Fibroblast of lung (primary cell): ENCODE measurements around the gene ESRRA. TPM values are rescaled to one million over a fixed set of nuclear protein-coding genes. Genes with fewer than 3 reads are reported as not detected.

ENCODE experiments used
- DNase-seq, 2 donors: peaks; one replicate each; pipeline versions ENCODE4 v3.0.0 to v3.0.0-alpha.2; 2010; ENCODE audit warnings: low read depth in 2 of 2
- H2AFZ ChIP-seq: 2 replicates; pipeline ENCODE4 v1.5.1; 2012; ENCODE audit warnings: low read length, control low read depth, inconsistent platforms
- H3K27ac ChIP-seq: 2 replicates; pipeline ENCODE4 v1.5.1; 2011; ENCODE audit warnings: low read length, control low read depth; ENCODE audit not compliant: insufficient read depth
- H3K27me3 ChIP-seq: 2 replicates; pipeline ENCODE4 v1.5.1; 2011; ENCODE audit warnings: mild to moderate bottlenecking, low read length; ENCODE audit not compliant: control insufficient read depth, insufficient read depth
- H3K36me3 ChIP-seq: 2 replicates; pipeline ENCODE4 v1.5.1; 2011; ENCODE audit warnings: low read length; ENCODE audit not compliant: control insufficient read depth, insufficient read depth
- H3K4me1 ChIP-seq: 2 replicates; pipeline ENCODE4 v1.5.1; 2011; ENCODE audit warnings: low read length; ENCODE audit not compliant: control insufficient read depth, insufficient read depth; ENCODE audit errors: extremely low read depth
- H3K4me2 ChIP-seq: 2 replicates; pipeline ENCODE4 v1.5.1; 2011; ENCODE audit warnings: low read length, control low read depth; ENCODE audit not compliant: insufficient read depth; ENCODE audit errors: extremely low read depth
- H3K4me3 ChIP-seq, 4 experiments: fragments of 200-600 bp in 1 of 4; sonication (generic) in 1 of 4; replicated peaks in 1 of 4; 2 replicates each; pipeline ENCODE4 v1.5.1; 2011 to 2016; ENCODE audit warnings: low read length in 4 of 4, low read depth in 3 of 4, mild to moderate bottlenecking in 3 of 4, control low read depth in 2 of 4, inconsistent platforms in 1 of 4, mixed read lengths in 1 of 4; ENCODE audit not compliant: insufficient read depth in 1 of 4; ENCODE audit errors: control extremely low read depth in 1 of 4
- H3K79me2 ChIP-seq: 2 replicates; pipeline ENCODE4 v1.5.1; 2012; ENCODE audit warnings: mild to moderate bottlenecking, low read length, inconsistent platforms; ENCODE audit not compliant: control insufficient read depth, insufficient read depth
- H3K9ac ChIP-seq: 2 replicates; pipeline ENCODE4 v1.5.1; 2011; ENCODE audit warnings: mild to moderate bottlenecking, low read length, control low read depth; ENCODE audit not compliant: insufficient read depth
- H3K9me3 ChIP-seq: 2 replicates; pipeline ENCODE4 v1.5.1; 2012; ENCODE audit warnings: low read depth, low read length; ENCODE audit not compliant: control insufficient read depth, insufficient read depth
- H4K20me1 ChIP-seq: 2 replicates; pipeline ENCODE4 v1.5.1; 2011; ENCODE audit warnings: low read length; ENCODE audit not compliant: control insufficient read depth, insufficient read depth; ENCODE audit errors: extremely low read depth
- EZH2 ChIP-seq: IDR thresholded peaks from 2 replicates; pipeline ENCODE4 v1.5.1; 2012; ENCODE audit warnings: low read length, control low read depth, mild to moderate bottlenecking; ENCODE audit errors: missing control alignments
- polyA plus RNA-seq, 2 donors: library from polyadenylated mRNA; depleted of rRNA in 1 of 2; stranded (reverse) in 1 of 2; unstranded in 1 of 2; fragments of >200 nt; gene quantifications; 2 replicates each; pipeline ENCODE4 v1.2.1, GENCODE V29; 2011 to 2012; ENCODE audit warnings: missing spikeins in 1 of 2
- total RNA-seq: library from RNA; depleted of rRNA; stranded (reverse); fragments of >200 nt; gene quantifications from 2 replicates; pipeline ENCODE4 v1.2.1, GENCODE V29; 2014
- TF ChIP-seq, protein P1 (sequence below), 2 donors: IDR thresholded peaks in 1 of 2; conservative IDR thresholded peaks in 1 of 2; 1 replicate in 1 of 2; 2 replicates in 1 of 2; pipeline ENCODE4 v1.5.1; 2011 to 2012; ENCODE audit warnings: low read length in 2 of 2, control low read depth in 1 of 2, inconsistent platforms in 1 of 2, low read depth in 1 of 2, mild to moderate bottlenecking in 1 of 2

ESRRA gene
- total and polyA plus RNA-seq, 2 donors (not counting 1 experiment from before 2014, with no cell fraction given), result 6.7 to 32.5 TPM

DNA sequence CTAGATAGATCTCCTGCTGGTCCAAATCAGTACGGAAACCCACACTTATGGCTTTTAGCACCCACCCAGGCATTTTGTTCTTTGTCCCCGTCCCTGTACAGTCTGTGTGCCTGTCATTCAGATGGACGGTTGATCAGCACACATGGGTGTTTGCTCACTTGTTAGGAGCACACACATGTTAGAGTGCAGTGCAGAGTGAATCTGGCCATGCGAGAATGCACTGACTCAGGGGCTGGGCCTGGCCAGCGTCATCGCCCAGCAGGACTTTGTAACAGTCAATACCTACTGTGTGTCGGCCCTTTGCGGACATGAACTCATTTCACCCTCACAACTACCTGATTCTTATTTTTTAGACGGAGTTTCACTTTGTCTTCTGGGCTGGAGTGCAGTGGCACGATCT lies 57.0 kb downstream of the ESRRA start:
- H3K79me2 ChIP-seq, result peaks cover 13% of the 10 kb centered on the region
- no peak overlapping the region for H2AFZ ChIP-seq
- no peak for TF ChIP-seq EZH2
- TF ChIP-seq, protein P1, sequence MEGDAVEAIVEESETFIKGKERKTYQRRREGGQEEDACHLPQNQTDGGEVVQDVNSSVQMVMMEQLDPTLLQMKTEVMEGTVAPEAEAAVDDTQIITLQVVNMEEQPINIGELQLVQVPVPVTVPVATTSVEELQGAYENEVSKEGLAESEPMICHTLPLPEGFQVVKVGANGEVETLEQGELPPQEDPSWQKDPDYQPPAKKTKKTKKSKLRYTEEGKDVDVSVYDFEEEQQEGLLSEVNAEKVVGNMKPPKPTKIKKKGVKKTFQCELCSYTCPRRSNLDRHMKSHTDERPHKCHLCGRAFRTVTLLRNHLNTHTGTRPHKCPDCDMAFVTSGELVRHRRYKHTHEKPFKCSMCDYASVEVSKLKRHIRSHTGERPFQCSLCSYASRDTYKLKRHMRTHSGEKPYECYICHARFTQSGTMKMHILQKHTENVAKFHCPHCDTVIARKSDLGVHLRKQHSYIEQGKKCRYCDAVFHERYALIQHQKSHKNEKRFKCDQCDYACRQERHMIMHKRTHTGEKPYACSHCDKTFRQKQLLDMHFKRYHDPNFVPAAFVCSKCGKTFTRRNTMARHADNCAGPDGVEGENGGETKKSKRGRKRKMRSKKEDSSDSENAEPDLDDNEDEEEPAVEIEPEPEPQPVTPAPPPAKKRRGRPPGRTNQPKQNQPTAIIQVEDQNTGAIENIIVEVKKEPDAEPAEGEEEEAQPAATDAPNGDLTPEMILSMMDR (conservative IDR thresholded peaks at IDR 0.05 in 1 of 2, IDR thresholded peaks at IDR 0.05 in 1 of 2; ENCODE audit: low read depth in 1 of 2, low read length in 2 of 2), result no peak
- peaks cover 16% of the 10 kb centered on the region for H3K4me1 ChIP-seq
- H3K27me3 ChIP-seq, result no peaks in the 10 kb centered on the region
- no peak overlapping the region for H3K4me3 ChIP-seq
- H3K9ac ChIP-seq, result no peak overlapping the region
- peaks cover 18% of the 10 kb centered on the region for H3K36me3 ChIP-seq
- no peaks in the 10 kb centered on the region for H4K20me1 ChIP-seq
- no peak for DNase-seq
- no peaks in the 10 kb centered on the region for H3K9me3 ChIP-seq
- H3K27ac ChIP-seq, result no peak overlapping the region
- H3K4me2 ChIP-seq, result no peak overlapping the region

DNA sequence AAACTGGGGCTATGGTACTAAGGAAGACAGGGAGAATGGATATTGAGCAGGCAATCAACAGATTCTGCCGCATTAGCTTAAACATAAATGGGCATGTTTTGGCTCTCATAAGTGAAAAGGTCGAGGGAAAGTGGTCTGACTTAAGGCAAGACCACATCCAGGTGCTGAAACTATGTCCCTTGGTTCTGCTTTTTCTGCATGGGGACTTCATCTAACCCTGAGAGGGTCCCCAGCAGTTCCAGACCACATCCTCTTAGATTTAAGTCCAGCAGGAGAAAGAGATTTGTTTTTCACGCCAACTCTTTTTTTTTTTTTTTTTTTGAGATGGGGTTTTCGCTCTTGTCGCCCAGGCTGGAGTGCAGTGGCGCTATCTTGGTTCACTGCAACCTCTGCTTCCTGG lies 59.1 kb downstream of the ESRRA start:
- no peak overlapping the region for H3K4me3 ChIP-seq
- no peak for DNase-seq
- peaks cover 4% of the 10 kb centered on the region for H3K4me1 ChIP-seq
- no peak overlapping the region for H3K9ac ChIP-seq
- H2AFZ ChIP-seq, result no peak overlapping the region
- no peak overlapping the region for H3K27ac ChIP-seq
- H3K79me2 ChIP-seq, result peaks cover 9% of the 10 kb centered on the region
- H4K20me1 ChIP-seq, result no peaks in the 10 kb centered on the region
- no peak overlapping the region for H3K4me2 ChIP-seq
- peaks cover 23% of the 10 kb centered on the region for H3K36me3 ChIP-seq
- TF ChIP-seq EZH2, result no peak
- TF ChIP-seq, protein P1 (conservative IDR thresholded peaks at IDR 0.05 in 1 of 2, IDR thresholded peaks at IDR 0.05 in 1 of 2; ENCODE audit: low read depth in 1 of 2, low read length in 2 of 2), result no peak
- H3K9me3 ChIP-seq, result no peaks in the 10 kb centered on the region
- H3K27me3 ChIP-seq, result no peaks in the 10 kb centered on the region

DNA sequence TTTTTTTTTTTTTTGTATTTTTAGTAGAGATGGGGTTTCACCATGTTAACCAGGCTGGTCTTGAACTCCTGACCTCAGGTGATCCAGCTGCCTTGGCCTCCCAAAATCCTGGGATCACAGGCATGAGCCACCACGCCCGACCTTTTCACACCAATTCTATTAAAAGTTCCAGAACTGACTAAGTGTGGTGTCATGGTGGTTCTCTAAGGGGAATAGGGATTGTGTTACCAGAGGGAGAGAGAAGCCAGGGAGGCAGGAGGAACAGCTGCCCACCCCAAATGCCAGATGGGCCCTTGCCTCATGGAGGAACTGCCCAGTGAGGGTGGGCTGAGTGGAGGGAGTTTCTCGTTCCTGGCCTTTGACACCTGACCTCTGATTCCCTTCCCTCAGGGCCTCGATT lies 59.6 kb downstream of the ESRRA start:
- no peaks in the 10 kb centered on the region for H3K27me3 ChIP-seq
- no peaks in the 10 kb centered on the region for H4K20me1 ChIP-seq
- TF ChIP-seq, protein P1 (conservative IDR thresholded peaks at IDR 0.05 in 1 of 2, IDR thresholded peaks at IDR 0.05 in 1 of 2; ENCODE audit: low read depth in 1 of 2, low read length in 2 of 2), result no peak
- no peak for TF ChIP-seq EZH2
- peaks cover 1% of the 10 kb centered on the region for H3K4me1 ChIP-seq
- no peaks in the 10 kb centered on the region for H3K9me3 ChIP-seq
- peaks cover 27% of the 10 kb centered on the region for H3K36me3 ChIP-seq
- H3K4me3 ChIP-seq, result no peak overlapping the region
- no peak for DNase-seq
- no peak overlapping the region for H3K9ac ChIP-seq
- no peak overlapping the region for H2AFZ ChIP-seq
- no peak overlapping the region for H3K4me2 ChIP-seq
- no peak overlapping the region for H3K27ac ChIP-seq
- peaks cover 4% of the 10 kb centered on the region for H3K79me2 ChIP-seq

Other genes with a start within 250 kb of the ESRRA start
- 24.8 and 28.2 TPM in 2 replicates for gene MACROD1, start 139.4 kb upstream of the ESRRA start, total RNA-seq
- 6.0 and 8.8 TPM in 2 replicates for gene MACROD1, start 139.4 kb upstream of the ESRRA start, polyA plus RNA-seq
- 96.3 and 98.8 TPM in 2 replicates for gene STIP1, start 119.4 kb upstream of the ESRRA start, total RNA-seq
- 147 and 198 TPM in 2 replicates for gene STIP1, start 119.4 kb upstream of the ESRRA start, polyA plus RNA-seq
- gene FERMT3, start 98.8 kb upstream of the ESRRA start, total RNA-seq, result 1.0 and 3.6 TPM in 2 replicates
- 1.2 and 1.9 TPM in 2 replicates for gene FERMT3, start 98.8 kb upstream of the ESRRA start, polyA plus RNA-seq
- gene TRPT1, start 79.3 kb upstream of the ESRRA start, total RNA-seq, result 32.9 and 41.5 TPM in 2 replicates
- gene TRPT1, start 79.3 kb upstream of the ESRRA start, polyA plus RNA-seq, result 20.5 and 25.7 TPM in 2 replicates
- gene NUDT22, start 79.2 kb upstream of the ESRRA start, total RNA-seq, result 47.8 and 71.5 TPM in 2 replicates
- 17.7 and 18.5 TPM in 2 replicates for gene NUDT22, start 79.2 kb upstream of the ESRRA start, polyA plus RNA-seq
- 12.6 TPM in 2 replicates for gene DNAJC4, start 75.0 kb upstream of the ESRRA start, total RNA-seq
- gene DNAJC4, start 75.0 kb upstream of the ESRRA start, polyA plus RNA-seq, result 11.2 and 12.6 TPM in 2 replicates
- 24.4 and 27.9 TPM in 2 replicates for gene VEGFB, start 70.9 kb upstream of the ESRRA start, total RNA-seq
- gene VEGFB, start 70.9 kb upstream of the ESRRA start, polyA plus RNA-seq, result 21.2 and 25.3 TPM in 2 replicates
- gene FKBP2, start 64.4 kb upstream of the ESRRA start, total RNA-seq, result 60.9 and 62.9 TPM in 2 replicates
- 34.7 and 41.4 TPM in 2 replicates for gene FKBP2, start 64.4 kb upstream of the ESRRA start, polyA plus RNA-seq
- gene PPP1R14B, start 58.6 kb upstream of the ESRRA start, total RNA-seq, result 121 and 122 TPM in 2 replicates
- gene PPP1R14B, start 58.6 kb upstream of the ESRRA start, polyA plus RNA-seq, result 107 and 199 TPM in 2 replicates
- 34.2 and 37.2 TPM in 2 replicates for gene PLCB3, start 54.0 kb upstream of the ESRRA start, total RNA-seq
- 17.2 and 20.6 TPM in 2 replicates for gene PLCB3, start 54.0 kb upstream of the ESRRA start, polyA plus RNA-seq
- 68.6 and 79.9 TPM in 2 replicates for gene BAD, start 20.9 kb upstream of the ESRRA start, total RNA-seq
- gene BAD, start 20.9 kb upstream of the ESRRA start, polyA plus RNA-seq, result 31.6 and 35.7 TPM in 2 replicates
- 8.2 and 10.9 TPM in 2 replicates for gene GPR137, start 19.7 kb upstream of the ESRRA start, total RNA-seq
- gene GPR137, start 19.7 kb upstream of the ESRRA start, polyA plus RNA-seq, result 10.7 and 11.6 TPM in 2 replicates
- under 0.01 TPM in 1 of 2 replicates, not detected in the other for gene KCNK4, start 14.2 kb upstream of the ESRRA start, total RNA-seq
- not detected in 2 replicates for gene KCNK4, start 14.2 kb upstream of the ESRRA start, polyA plus RNA-seq
- gene CATSPERZ, start 5.2 kb upstream of the ESRRA start, total RNA-seq, result 0.33 and 1.0 TPM in 2 replicates
- gene CATSPERZ, start 5.2 kb upstream of the ESRRA start, polyA plus RNA-seq, result 0.09 TPM in 1 of 2 replicates, not detected in the other
- 248 and 255 TPM in 2 replicates for gene TRMT112, start 12.0 kb downstream of the ESRRA start, total RNA-seq
- 161 and 222 TPM in 2 replicates for gene TRMT112, start 12.0 kb downstream of the ESRRA start, polyA plus RNA-seq
- 301 and 319 TPM in 2 replicates for gene PRDX5, start 12.6 kb downstream of the ESRRA start, total RNA-seq
- 311 and 431 TPM in 2 replicates for gene PRDX5, start 12.6 kb downstream of the ESRRA start, polyA plus RNA-seq
- gene CCDC88B, start 34.7 kb downstream of the ESRRA start, total RNA-seq, result 2.1 and 3.1 TPM in 2 replicates
- 0.56 and 0.88 TPM in 2 replicates for gene CCDC88B, start 34.7 kb downstream of the ESRRA start, polyA plus RNA-seq
- 27.6 and 29.3 TPM in 2 replicates for gene RPS6KA4, start 53.6 kb downstream of the ESRRA start, total RNA-seq
- gene RPS6KA4, start 53.6 kb downstream of the ESRRA start, polyA plus RNA-seq, result 15.9 and 20.5 TPM in 2 replicates